ENCODE results near the gene CHRNG. TPM values are rescaled to one million over a fixed set of nuclear protein-coding genes. Genes with fewer than 3 reads are reported as not detected.

The CHRNG gene
- total RNA-seq, 3 donors from 2014 or later, result not detected

GRCh38 chr2:232492963-232493700 is 46.4 kb upstream of the CHRNG start:
- intact Hi-C loops (cut with DNase I, micrococcal nuclease), result no loop called here
- no peak for TF ChIP-seq CTCF (IDR thresholded peaks at IDR 0.05)
- ATAC-seq, result no peak
- no peaks in the 10 kb centered on the region for H3K36me3 ChIP-seq (ENCODE audit: low read depth)
- H3K4me1 ChIP-seq (ENCODE audit: low read depth), result no peaks in the 10 kb centered on the region
- H3K4me3 ChIP-seq, result no peak overlapping the region
- DNase-seq, result peak in 1 of 3 donors; percentile 23
- no peaks in the 10 kb centered on the region for H3K9me3 ChIP-seq

- intact Hi-C loops (cut with DNase I, micrococcal nuclease), result no loop called here
- DNase-seq (peak in 1 of 3 donors; percentile 27), ATAC-seq (no peak)
- no peaks in the 10 kb centered on the region for H3K4me1 ChIP-seq (ENCODE audit: low read depth)
- no peaks in the 10 kb centered on the region for H3K36me3 ChIP-seq (ENCODE audit: low read depth)
- no peak overlapping the region for H3K4me3 ChIP-seq
- TF ChIP-seq CTCF (IDR thresholded peaks at IDR 0.05), result no peak
- H3K9me3 ChIP-seq, result no peaks in the 10 kb centered on the region
Measured at GRCh38 chr2:232493701-232494474, 45.6 kb upstream of the CHRNG start.

DNA sequence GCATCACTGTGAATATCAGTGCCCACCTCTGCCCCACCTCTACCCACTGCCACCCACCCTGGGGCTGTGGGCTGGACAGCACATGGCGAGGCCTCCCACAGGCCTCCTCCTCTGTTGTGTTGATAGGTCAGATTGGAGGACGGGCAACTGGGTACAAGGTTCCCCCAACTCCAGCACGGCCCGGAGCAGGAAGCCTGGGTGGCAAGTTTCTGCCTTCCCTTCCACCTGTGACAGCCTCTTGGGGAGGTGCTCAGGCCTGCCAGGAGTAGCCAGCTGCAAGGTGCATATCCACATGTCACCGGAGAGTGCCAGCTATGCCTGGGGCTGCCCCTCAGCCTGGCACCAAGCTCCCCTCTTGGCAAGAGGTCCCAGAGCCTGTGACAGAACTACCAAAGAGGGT is 45.0 kb upstream of the CHRNG start:
- no peaks in the 10 kb centered on the region for H3K36me3 ChIP-seq (ENCODE audit: low read depth)
- TF ChIP-seq CTCF (IDR thresholded peaks at IDR 0.05), result no peak
- ATAC-seq, result no peak
- H3K4me3 ChIP-seq, result no peak overlapping the region
- no peaks in the 10 kb centered on the region for H3K9me3 ChIP-seq
- intact Hi-C loops (cut with DNase I, micrococcal nuclease), result no loop called here
- H3K4me1 ChIP-seq (ENCODE audit: low read depth), result no peaks in the 10 kb centered on the region
- DNase-seq, result peak in 1 of 3 donors; percentile 23

DNA sequence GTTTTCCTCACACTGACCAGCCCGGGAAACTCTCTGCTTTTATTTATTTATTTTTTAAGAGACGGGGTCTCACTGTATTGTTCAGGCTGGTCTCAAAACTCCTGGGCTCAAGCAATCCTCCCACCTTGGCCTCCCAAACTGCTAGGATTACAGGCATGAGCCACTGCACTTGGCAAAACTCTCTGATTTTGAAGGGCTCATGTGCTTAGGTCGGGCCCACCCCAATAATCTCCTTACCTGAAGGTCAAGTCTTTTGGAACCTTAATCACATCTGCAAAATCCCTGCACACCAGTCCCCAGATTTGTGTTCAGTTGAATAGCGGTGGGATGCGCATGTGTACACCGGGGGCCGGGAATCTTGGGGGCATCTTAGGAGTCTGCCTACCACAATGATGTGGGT is 44.2 kb upstream of the CHRNG start:
- ATAC-seq (no peak), DNase-seq (no peak)
- Histone ChIP-seq H3K36me3 (ENCODE audit: low read depth) (no peaks in the 10 kb centered on the region), H3K4me1 (ENCODE audit: low read depth) (no peaks in the 10 kb centered on the region), H3K4me3 (no peak overlapping the region), H3K9me3 (no peaks in the 10 kb centered on the region)
- intact Hi-C loops (cut with DNase I, micrococcal nuclease), result no loop called here
- no peak for TF ChIP-seq CTCF (IDR thresholded peaks at IDR 0.05)

GRCh38 chr2:232496501-232497270 is 42.8 kb upstream of the CHRNG start:
- no peaks in the 10 kb centered on the region for H3K9me3 ChIP-seq
- TF ChIP-seq CTCF (IDR thresholded peaks at IDR 0.05), result no peak
- ATAC-seq (no peak), DNase-seq (no peak)
- no peak overlapping the region for H3K4me3 ChIP-seq
- intact Hi-C loops (cut with DNase I, micrococcal nuclease), result no loop called here
- no peaks in the 10 kb centered on the region for H3K4me1 ChIP-seq (ENCODE audit: low read depth)
- H3K36me3 ChIP-seq (ENCODE audit: low read depth), result no peaks in the 10 kb centered on the region

Data from mucosa of descending colon (tissue), 3 donors.